C4-2B (cell line): ENCODE results near the gene GTPBP3.

ENCODE experiments used
- CTCF ChIP-seq: fragments of 450-650 bp; conservative IDR thresholded peaks from 2 replicates; pipeline ENCODE4 v1.5.1; 2017; ENCODE audit warnings: mild to moderate bottlenecking
- ZFX ChIP-seq: fragments of 450-650 bp; IDR thresholded peaks from 2 replicates; pipeline ENCODE4 v1.6.1; 2017

- TF ChIP-seq CTCF (no peak), ZFX (no peak)
Measured at GRCh38 chr19:17294051-17294891, 43.1 kb upstream of the GTPBP3 start.
